H9 (cell line): ENCODE data around the gene BUB3. TPM values are rescaled to one million over a fixed set of nuclear protein-coding genes. Genes with fewer than 3 reads are reported as not detected.

Experiments
- DNase-seq: peaks from one replicate; pipeline ENCODE4 v3.0.0-alpha.2; 2017
- H2AFZ ChIP-seq: one replicate; pipeline ENCODE4 v1.6.1; 2013; ENCODE audit warnings: mild to moderate bottlenecking, low read length, control low read depth, moderate library complexity
- H2AK5ac ChIP-seq: 2 replicates; pipeline ENCODE4 v1.6.1; 2013; ENCODE audit warnings: low read length, control low read depth, mixed read lengths; ENCODE audit not compliant: insufficient read length
- H2BK120ac ChIP-seq: one replicate; pipeline ENCODE4 v1.6.1; 2013; ENCODE audit warnings: low read depth, mild to moderate bottlenecking, low read length, control low read depth, inconsistent platforms; ENCODE audit not compliant: poor library complexity, severe bottlenecking
- H2BK12ac ChIP-seq: 2 replicates; pipeline ENCODE4 v1.6.1; 2013; ENCODE audit warnings: low read length, control low read depth, mixed read lengths, low read depth; ENCODE audit not compliant: insufficient read length
- H2BK15ac ChIP-seq: 2 replicates; pipeline ENCODE4 v1.6.1; 2013; ENCODE audit warnings: low read depth, low read length, control low read depth
- H2BK20ac ChIP-seq: one replicate; pipeline ENCODE4 v1.6.1; 2013; ENCODE audit warnings: low read depth, mild to moderate bottlenecking, low read length, control low read depth, inconsistent platforms; ENCODE audit not compliant: poor library complexity, severe bottlenecking
- H2BK5ac ChIP-seq: 2 replicates; pipeline ENCODE4 v1.6.1; 2013; ENCODE audit warnings: low read length, control low read depth, mixed read lengths; ENCODE audit not compliant: insufficient read length
- H3K14ac ChIP-seq: 2 replicates; pipeline ENCODE4 v1.6.1; 2013; ENCODE audit warnings: low read length, control low read depth; ENCODE audit not compliant: insufficient read depth
- H3K18ac ChIP-seq: 2 replicates; pipeline ENCODE4 v1.6.1; 2013; ENCODE audit warnings: low read depth, mild to moderate bottlenecking, mixed read lengths, low read length, control low read depth; ENCODE audit not compliant: insufficient read length
- H3K23ac ChIP-seq: 2 replicates; pipeline ENCODE4 v1.6.1; 2013; ENCODE audit warnings: low read length, control low read depth, mixed read lengths, low read depth; ENCODE audit not compliant: insufficient read length
- H3K23me2 ChIP-seq: 2 replicates; pipeline ENCODE4 v1.6.1; 2013; ENCODE audit warnings: low read depth, mild to moderate bottlenecking, mixed read lengths, low read length, control low read depth; ENCODE audit not compliant: insufficient read length, poor library complexity, severe bottlenecking
- H3K27ac ChIP-seq: 2 replicates; pipeline ENCODE4 v1.5.1; 2013; ENCODE audit warnings: low read length, control low read depth, mixed read lengths, low read depth; ENCODE audit not compliant: insufficient read length
- H3K27me3 ChIP-seq: 2 replicates; pipeline ENCODE4 v1.6.1; 2013; ENCODE audit warnings: low read length, control low read depth, inconsistent platforms; ENCODE audit not compliant: insufficient read depth
- H3K4ac ChIP-seq: 2 replicates; pipeline ENCODE4 v1.6.1; 2013; ENCODE audit warnings: low read depth, mild to moderate bottlenecking, control low read depth, inconsistent platforms, low read length, moderate library complexity
- H3K4me1 ChIP-seq: 2 replicates; pipeline ENCODE4 v1.6.1; 2013; ENCODE audit warnings: low read length, control low read depth, inconsistent platforms; ENCODE audit not compliant: insufficient read depth
- H3K4me2 ChIP-seq: 2 replicates; pipeline ENCODE4 v1.6.1; 2013; ENCODE audit warnings: low read length, control low read depth, mixed read lengths; ENCODE audit not compliant: insufficient read length, insufficient read depth
- H3K56ac ChIP-seq: 2 replicates; pipeline ENCODE4 v1.6.1; 2013; ENCODE audit warnings: low read depth, mild to moderate bottlenecking, mixed read lengths, low read length, control low read depth; ENCODE audit not compliant: insufficient read length
- H3K79me1 ChIP-seq: 2 replicates; pipeline ENCODE4 v1.6.1; 2013; ENCODE audit warnings: low read depth, mild to moderate bottlenecking, moderate library complexity, low read length, control low read depth, inconsistent platforms; ENCODE audit not compliant: insufficient read depth, poor library complexity, severe bottlenecking
- H3K79me2 ChIP-seq: 2 replicates; pipeline ENCODE4 v1.6.1; 2013; ENCODE audit warnings: low read length, control low read depth, inconsistent platforms; ENCODE audit not compliant: insufficient read depth
- H3K9ac ChIP-seq: 2 replicates; pipeline ENCODE4 v1.6.1; 2013; ENCODE audit warnings: low read length, control low read depth, mixed read lengths; ENCODE audit not compliant: insufficient read length; ENCODE audit errors: extremely low read depth
- H3K9me3 ChIP-seq: one replicate; pipeline ENCODE4 v1.6.1; 2013; ENCODE audit warnings: low read depth, low read length, inconsistent platforms; ENCODE audit not compliant: control insufficient read depth
- H3T11ph ChIP-seq: one replicate; pipeline ENCODE4 v1.6.1; 2013; ENCODE audit warnings: mild to moderate bottlenecking, low read length, control low read depth, inconsistent platforms
- H4K20me1 ChIP-seq: one replicate; pipeline ENCODE4 v1.6.1; 2013; ENCODE audit not compliant: control insufficient read depth, insufficient read length, insufficient read depth
- H4K5ac ChIP-seq: 2 replicates; pipeline ENCODE4 v1.6.1; 2013; ENCODE audit warnings: low read depth, mild to moderate bottlenecking, mixed read lengths, low read length, control low read depth; ENCODE audit not compliant: insufficient read length
- H4K8ac ChIP-seq: replicated peaks from 2 replicates; pipeline ENCODE4 v1.6.1; 2013; ENCODE audit warnings: low read length, control low read depth, mixed read lengths, low read depth; ENCODE audit not compliant: insufficient read length
- H4K91ac ChIP-seq: 2 replicates; pipeline ENCODE4 v1.6.1; 2013; ENCODE audit warnings: low read depth, mild to moderate bottlenecking, moderate library complexity, mixed read lengths, low read length, control low read depth; ENCODE audit not compliant: insufficient read length
- H3K27ac Mint-ChIP-seq, 3 experiments: 2 replicates in 2 of 3; 3 replicates in 1 of 3; pipeline ENCODE4 v1.8.0; 2020 to 2021; ENCODE audit warnings: mixed read lengths in 3 of 3, mild to moderate bottlenecking in 1 of 3, moderate library complexity in 1 of 3
- H3K27me3 Mint-ChIP-seq: 2 replicates; pipeline ENCODE4 v1.8.0; 2021; ENCODE audit warnings: low read depth, mild to moderate bottlenecking, moderate library complexity, mixed read lengths
- H3K36me3 Mint-ChIP-seq, 3 experiments: 2 replicates in 2 of 3; 3 replicates in 1 of 3; pipeline ENCODE4 v1.8.0; 2020 to 2021; ENCODE audit warnings: low read depth in 3 of 3, mixed read lengths in 3 of 3; ENCODE audit not compliant: insufficient read depth in 1 of 3
- H3K4me1 Mint-ChIP-seq, 2 experiments: 2 replicates each; pipeline ENCODE4 v1.8.0; 2020; ENCODE audit warnings: mixed read lengths in 2 of 2
- H3K4me3 Mint-ChIP-seq, 2 experiments: 2 replicates in 1 of 2; 3 replicates in 1 of 2; pipeline ENCODE4 v1.8.0; 2020 to 2021; ENCODE audit warnings: mild to moderate bottlenecking in 2 of 2, mixed read lengths in 2 of 2, moderate library complexity in 1 of 2
- H3K9me3 Mint-ChIP-seq, 2 experiments: 2 replicates in 1 of 2; 3 replicates in 1 of 2; pipeline ENCODE4 v1.8.0; 2020; ENCODE audit warnings: mild to moderate bottlenecking in 2 of 2, mixed read lengths in 2 of 2, moderate library complexity in 1 of 2
- CTCF ChIP-seq: fragments of 200-600 bp; sonication (generic); conservative IDR thresholded peaks from 3 replicates; pipeline ENCODE4 v1.8.0; 2021; ENCODE audit warnings: antibody characterized with exemption, mild to moderate bottlenecking
- WGBS: extraction: QIAGEN DNeasy Blood & Tissue Kit; methylation state at CpG from one replicate; pipeline ENCODE4 v1.1.7; 2013; ENCODE audit warnings: missing lambda C conversion rate, low lambda C conversion rate, mixed read lengths; ENCODE audit not compliant: insufficient read length; ENCODE audit errors: extremely low coverage; 5-methylcytosine and 5-hydroxymethylcytosine counted together
- total RNA-seq: library from RNA; stranded (reverse); gene quantifications from 2 replicates; pipeline ENCODE4 v1.2.1, GENCODE V29; 2021

The BUB3 gene
- total RNA-seq, 1 experiment from 2014 or later = 200 TPM

DNA sequence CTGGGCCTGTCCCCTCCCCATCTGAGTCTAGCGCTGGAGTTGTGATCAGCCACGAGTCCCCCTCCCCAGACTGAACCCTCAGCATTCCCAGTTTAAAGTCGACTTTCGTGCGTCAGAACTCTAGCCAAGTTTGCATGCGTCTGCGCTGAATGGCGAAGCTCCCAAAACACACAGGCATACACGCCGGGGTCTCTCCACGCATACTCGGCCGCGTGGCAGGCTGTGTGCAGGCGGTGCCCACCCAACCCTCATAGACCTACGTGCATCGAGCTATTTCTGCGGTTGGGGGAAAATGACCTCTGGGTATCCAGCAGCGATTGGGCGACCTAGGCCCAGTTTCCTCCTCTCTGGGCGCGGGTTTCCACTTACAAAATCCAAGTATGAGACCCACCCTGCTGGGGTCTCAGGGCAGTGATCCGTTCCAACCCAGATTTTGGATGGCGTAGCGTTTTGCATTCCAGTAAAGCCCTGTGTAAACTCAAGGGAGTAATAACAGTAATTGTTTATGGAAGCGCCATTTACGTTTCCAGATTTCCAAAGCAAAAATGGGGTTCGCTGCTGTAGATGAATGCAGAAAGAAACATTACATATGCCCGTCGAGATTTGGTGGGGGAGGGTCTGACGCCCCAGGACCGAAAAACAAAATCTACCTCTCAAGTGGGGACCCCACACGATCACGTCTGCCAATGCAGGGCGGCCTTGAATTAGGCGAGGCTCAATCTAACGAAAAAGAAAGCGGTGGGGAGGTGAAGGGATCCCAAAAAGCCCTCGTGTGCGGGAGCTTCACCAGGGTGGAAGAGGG, 20.5 kb upstream of the BUB3 start:
- H3T11ph ChIP-seq = no peak overlapping the region
- H3K4me3 Mint-ChIP-seq = peak overlapping the region; percentile 55 to 84
- no peak overlapping the region for H3K56ac ChIP-seq
- no peak overlapping the region for H2BK15ac ChIP-seq
- H3K27ac Mint-ChIP-seq = no peak overlapping the region
- H3K14ac ChIP-seq = no peak overlapping the region
- no peaks in the 10 kb centered on the region for H3K36me3 Mint-ChIP-seq
- no peak overlapping the region for H2BK20ac ChIP-seq
- H3K23me2 ChIP-seq = peaks cover 30% of the 10 kb centered on the region
- TF ChIP-seq CTCF = no peak
- no peak overlapping the region for H2BK120ac ChIP-seq
- no peak overlapping the region for H3K9ac ChIP-seq
- H3K79me1 ChIP-seq = no peaks in the 10 kb centered on the region
- H3K4ac ChIP-seq = no peak overlapping the region
- peaks cover 64% of the 10 kb centered on the region for H3K27me3 ChIP-seq
- H3K27ac ChIP-seq = no peak overlapping the region
- no peak overlapping the region for H2AK5ac ChIP-seq
- WGBS = no CpG with 5 or more reads among the region's 40 CpGs
- no peak overlapping the region for H2AFZ ChIP-seq
- H3K9me3 ChIP-seq = no peaks in the 10 kb centered on the region
- no peak overlapping the region for H2BK5ac ChIP-seq
- H4K20me1 ChIP-seq = no peaks in the 10 kb centered on the region
- H3K23ac ChIP-seq = no peak overlapping the region
- no peaks in the 10 kb centered on the region; the same call in 1 of the 2 replicates for H3K4me1 ChIP-seq
- peaks cover 98% of the 10 kb centered on the region for H3K27me3 Mint-ChIP-seq
- H4K8ac ChIP-seq = no peak overlapping the region
- no peak overlapping the region for H4K91ac ChIP-seq
- DNase-seq = no peak
- H4K5ac ChIP-seq = no peak overlapping the region
- peak overlapping the region; percentile 89 for H3K4me2 ChIP-seq
- peaks cover 22 to 34% of the 10 kb centered on the region in 2 experiments for H3K4me1 Mint-ChIP-seq
- H3K18ac ChIP-seq = no peak overlapping the region
- peaks cover 2 to 3% of the 10 kb centered on the region in 2 experiments; a peak in 4 of 5 replicates for H3K9me3 Mint-ChIP-seq
- H3K79me2 ChIP-seq = no peaks in the 10 kb centered on the region
- no peak overlapping the region for H2BK12ac ChIP-seq
